GM21723 (cell line): ENCODE results near the gene DMBX1.

Experiments
- ATAC-seq: cut with Tn5 transposase; IDR thresholded peaks from one replicate; pipeline ENCODE4 v1.9.1; 2021; ENCODE audit warnings: mild to moderate bottlenecking, moderate library complexity; ENCODE audit not compliant: unreplicated experiment

The DMBX1 gene

DNA sequence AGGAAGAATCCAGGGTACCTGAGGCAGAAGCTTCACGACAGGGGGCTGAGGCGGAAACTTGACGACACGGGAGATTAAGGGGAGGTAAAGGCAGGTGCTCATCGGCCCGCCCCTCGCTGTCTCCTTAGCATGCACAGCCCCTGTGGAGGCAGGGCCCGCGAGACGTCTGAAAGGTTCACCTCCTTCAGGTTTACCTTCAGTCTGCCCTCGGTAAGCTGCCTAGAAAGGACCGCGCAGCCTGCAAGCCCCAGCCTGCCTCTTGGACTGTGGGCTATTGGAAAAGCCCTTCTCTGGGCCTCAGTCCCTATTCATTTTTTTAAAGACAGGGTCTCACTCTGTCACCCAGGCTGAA lies 33.3 kb downstream of the DMBX1 start:
- ATAC-seq = no peak

DNA sequence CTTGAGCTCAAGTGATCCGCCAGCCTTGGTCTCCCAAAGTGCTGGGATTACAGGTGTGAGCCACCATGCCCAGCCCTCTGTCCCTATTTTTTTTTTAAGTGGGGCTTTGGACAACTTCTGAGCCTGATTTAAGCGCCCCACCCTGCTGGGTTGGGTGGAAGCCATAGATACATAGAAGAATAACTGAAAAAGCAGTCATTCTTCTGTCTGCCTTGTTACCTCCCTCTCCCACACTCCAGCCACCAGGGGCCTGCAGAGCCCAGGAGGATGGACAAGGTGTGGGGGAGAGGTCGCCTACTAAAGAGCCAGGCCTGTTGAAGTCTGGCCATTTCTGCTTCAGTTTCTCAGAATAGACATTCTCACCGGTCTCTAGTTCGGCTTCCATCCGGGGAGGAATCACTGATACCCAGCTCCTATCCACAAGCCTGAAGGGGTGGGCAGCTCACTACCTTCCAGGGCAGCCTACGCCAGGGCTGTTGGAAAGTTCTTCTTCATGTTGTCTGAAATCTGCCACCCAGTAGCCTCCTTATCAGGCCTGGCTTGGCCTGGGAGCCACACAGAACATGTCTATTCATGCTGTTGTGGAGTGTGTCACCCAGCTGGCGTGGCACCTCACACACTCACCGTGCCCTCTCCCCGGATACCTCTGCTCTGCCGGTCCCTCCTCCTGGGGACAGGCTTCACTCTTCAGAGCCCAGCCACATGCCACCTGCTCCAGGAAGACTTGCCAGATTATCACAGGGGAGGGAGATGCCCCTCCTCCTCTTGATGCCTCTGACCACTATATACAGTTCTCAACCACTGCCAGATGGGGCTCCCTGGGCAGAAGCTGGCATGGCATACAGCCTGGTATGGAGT lies 34.1 kb downstream of the DMBX1 start:
- ATAC-seq = no peak

- no peak for ATAC-seq
Observed at GRCh38 chr1:46524843-46525242, 35.2 kb downstream of the DMBX1 start.

- no peak for ATAC-seq
Observed at GRCh38 chr1:46525253-46525983, 35.8 kb downstream of the DMBX1 start.

- ATAC-seq = no peak
Observed at GRCh38 chr1:46526013-46526690, 36.5 kb downstream of the DMBX1 start.

DNA sequence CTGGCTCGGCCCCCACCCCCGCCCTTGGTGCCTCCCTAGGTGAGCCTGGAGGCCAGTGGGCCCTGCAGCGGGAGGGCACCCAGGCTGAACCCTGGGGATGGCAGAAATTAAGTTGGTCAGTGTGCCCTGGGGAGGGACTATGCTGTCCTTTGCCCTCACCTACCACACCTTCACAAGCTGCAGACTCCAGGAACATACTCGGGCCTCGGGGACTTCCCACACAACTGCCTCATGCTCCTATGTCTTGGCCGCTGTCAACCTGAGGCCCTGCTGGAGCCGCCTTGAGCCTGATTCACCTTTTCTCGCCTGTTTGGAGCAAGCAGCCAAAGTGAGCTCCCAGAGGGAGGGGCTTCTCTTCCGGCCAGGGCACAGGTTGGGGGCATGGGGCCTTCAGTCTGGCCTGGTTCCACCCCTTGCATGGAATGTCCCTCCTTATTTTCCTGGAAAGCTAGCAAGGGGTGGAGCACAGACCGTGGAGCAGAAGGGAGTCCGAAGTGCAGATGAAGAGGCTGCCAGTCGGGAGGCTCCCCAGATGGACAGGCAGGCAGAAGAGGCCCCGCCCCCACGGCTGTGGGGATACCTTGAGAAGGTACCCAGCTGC lies 37.2 kb downstream of the DMBX1 start:
- no peak for ATAC-seq

GRCh38 chr1:46527474-46528296 lies 38.0 kb downstream of the DMBX1 start:
- no peak for ATAC-seq

GRCh38 chr1:46528297-46528955 lies 38.8 kb downstream of the DMBX1 start:
- no peak for ATAC-seq

GRCh38 chr1:46529031-46529630 lies 39.5 kb downstream of the DMBX1 start:
- no peak for ATAC-seq

DNA sequence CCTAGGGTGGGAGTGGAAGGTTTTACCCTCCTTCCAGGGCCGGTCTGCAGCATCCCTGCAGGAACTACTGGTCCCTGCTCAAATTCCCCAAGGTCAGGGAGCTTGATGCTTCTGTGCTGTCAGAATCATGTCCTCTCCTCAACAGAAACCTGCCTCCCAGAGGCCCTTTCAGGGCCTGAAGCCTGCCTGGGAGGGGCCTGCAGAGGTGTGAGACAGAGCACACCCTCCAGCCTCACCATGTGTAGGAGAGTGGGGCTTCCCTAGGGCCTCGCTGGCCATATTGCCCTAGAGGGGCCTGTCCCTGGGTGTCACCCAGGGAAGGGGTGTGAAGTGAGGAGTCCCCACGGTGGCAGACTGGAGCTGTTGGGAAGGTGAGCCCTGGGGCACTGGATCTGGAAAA lies 40.7 kb downstream of the DMBX1 start:
- no peak for ATAC-seq

DNA sequence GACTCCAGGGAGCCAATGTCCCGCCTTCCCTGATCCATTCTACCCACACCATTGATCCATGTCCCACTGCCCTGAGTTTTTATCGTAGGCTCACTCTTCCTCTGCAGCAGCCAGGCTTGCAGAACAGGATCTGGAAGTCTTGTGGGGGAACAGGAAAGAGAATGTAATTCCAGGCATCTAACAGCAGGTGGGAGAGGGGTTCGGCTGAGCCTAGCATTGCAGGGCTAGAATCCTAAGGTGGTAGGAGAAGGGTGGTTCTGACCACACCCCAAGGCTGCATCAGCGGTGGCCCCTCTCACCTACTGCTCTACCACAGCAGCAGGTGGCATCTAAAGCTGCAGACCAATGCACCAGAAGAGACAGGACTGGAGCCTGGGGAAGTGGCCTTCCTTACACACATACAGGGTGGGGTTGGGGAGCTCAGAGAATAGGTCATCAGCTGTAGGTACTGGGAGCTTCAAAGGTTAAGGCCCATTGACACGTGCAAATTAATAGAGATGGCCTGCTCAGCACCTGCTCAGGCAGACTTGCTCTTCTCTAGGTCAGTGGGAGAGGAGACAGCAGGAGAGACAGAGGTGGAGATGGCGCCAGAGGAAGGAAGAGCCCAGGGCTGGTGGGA lies 41.3 kb downstream of the DMBX1 start:
- no peak for ATAC-seq

DNA sequence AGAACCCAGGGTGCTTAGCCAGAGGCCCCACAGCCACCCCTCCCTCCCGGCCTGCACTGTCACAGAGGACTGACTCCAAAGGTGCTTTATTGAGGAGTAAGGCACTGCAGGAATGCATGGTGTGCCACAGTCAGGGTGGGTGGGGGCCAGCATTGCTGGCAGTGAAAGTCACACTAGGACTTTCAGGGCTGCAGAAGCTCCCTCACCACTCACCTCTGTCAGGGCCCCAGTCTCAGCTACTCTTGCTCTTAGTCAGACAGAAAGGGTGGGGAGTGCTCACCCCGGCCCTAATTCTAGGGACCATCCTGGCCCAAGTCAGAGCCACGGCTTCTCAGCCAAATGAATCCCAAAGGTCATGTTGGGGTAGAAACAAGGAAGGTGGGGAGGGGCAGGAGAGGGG lies 42.5 kb downstream of the DMBX1 start:
- no peak for ATAC-seq

DNA sequence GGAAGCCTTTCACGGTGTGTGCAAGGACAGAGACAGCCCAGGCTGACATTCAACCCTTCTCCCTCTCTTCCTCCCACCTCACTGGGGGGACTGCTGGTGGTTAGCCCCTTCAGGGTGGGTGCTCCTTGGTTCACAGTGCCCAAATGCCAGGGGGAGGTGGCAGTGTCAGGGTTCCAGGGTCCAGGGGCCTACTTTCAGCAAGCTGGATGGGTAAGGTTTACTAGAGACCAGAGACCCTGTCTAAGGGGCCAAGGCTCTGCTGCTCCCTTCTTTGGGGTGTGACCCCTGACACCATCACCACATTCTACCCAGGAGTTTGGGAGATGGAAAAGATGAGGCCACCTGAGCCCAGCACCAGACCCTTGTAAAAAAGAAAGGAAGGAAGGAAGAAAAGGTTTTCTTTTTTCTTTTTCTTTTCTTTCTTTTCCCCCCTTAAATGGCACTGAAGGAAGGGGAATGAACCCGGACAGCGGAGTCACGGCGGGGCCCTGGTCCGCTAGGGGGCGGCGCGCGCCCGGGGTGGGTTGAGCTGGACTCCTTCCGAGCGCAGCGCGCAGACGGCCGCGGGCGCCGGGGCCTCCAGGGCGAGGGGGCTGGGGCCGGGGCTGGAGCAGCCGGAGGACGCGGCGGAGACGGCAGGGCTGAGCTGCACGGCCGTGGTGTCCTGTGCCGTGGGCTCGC lies 43.0 kb downstream of the DMBX1 start:
- ATAC-seq = no peak

DNA sequence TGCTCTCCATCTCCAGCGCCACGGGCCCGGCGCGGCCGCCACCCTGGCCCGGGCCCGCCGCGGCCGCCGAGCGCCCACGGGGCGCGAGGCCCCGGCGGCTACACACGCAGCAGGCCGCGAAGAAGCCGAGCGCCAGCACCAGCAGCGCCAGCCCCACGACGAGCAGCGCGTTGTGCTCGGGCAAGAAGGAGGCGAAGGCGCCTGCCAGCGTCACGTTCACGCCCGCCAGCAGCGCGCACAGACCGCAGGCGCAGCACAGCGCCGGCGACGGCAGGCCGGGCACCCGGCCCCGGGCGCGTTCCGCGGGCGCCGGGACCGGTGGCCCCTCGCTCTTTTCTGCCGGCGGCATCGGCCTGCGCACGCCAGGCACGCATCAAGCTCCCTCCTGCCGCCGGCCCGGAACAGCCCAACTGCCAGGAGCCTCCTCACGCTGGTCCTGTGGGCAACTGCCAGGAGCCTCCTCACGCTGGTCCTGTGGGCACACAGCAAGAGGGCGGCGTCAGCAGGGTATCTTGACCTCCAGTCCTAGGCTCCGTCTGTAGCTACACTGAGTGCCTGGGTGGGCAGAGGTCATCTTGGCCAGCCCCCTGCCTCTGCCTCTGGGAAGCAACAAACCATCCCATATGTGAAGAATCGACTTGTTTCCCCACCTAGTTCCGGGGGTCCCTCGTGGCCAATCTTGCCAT lies 43.7 kb downstream of the DMBX1 start:
- ATAC-seq = no peak

- ATAC-seq = no peak
Observed at GRCh38 chr1:46535063-46535462, 45.4 kb downstream of the DMBX1 start.

GRCh38 chr1:46536527-46536926 lies 46.9 kb downstream of the DMBX1 start:
- no peak for ATAC-seq

DNA sequence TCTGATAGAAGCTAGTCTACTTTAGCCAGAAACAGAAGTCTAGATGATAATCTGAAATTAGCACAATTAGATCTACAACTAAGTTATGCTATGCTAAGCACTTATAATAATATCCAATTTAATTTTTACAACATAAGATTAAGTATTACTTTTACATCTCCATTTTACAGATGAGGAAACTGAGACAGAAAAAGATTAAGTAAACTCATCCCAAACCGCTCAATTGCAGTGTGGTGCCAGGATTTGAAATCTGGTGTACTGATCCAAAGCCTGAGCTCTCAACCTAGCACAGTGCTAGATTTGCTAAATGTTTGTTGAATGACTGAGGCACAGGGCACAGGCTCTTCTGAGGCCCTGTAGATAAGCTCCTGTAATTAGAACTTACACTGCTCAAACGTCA lies 48.0 kb downstream of the DMBX1 start:
- ATAC-seq = no peak

DNA sequence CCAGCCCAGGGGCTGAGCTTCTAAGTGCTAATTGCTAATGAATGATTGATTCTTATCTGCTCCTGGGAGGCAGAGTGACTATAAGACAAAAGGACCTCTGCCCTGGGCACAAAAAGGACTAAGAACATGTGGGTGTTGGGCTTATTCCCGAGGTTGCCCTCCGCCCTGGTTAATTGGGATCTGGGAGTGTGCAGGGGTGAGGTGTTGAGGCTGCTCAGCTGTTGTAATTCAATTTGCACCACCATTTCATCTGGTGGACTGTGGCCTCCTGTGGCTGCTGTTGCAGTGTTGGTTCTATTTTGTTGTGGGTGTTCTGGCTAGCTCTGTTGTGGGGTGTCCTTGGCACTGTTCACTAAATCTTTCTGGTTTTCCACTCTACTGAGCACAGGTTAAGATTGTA lies 48.5 kb downstream of the DMBX1 start:
- no peak for ATAC-seq
